GM18502 (cell line): ENCODE measurements around the gene PEX14.

Experiments used
- ATAC-seq: cut with Tn5 transposase; IDR thresholded peaks from one replicate; pipeline ENCODE4 v1.9.1; 2021; ENCODE audit warnings: mild to moderate bottlenecking; ENCODE audit not compliant: unreplicated experiment, poor library complexity

The PEX14 gene

GRCh38 chr1:10626791-10627410 lies 152.2 kb downstream of the PEX14 start:
- ATAC-seq: no peak

DNA sequence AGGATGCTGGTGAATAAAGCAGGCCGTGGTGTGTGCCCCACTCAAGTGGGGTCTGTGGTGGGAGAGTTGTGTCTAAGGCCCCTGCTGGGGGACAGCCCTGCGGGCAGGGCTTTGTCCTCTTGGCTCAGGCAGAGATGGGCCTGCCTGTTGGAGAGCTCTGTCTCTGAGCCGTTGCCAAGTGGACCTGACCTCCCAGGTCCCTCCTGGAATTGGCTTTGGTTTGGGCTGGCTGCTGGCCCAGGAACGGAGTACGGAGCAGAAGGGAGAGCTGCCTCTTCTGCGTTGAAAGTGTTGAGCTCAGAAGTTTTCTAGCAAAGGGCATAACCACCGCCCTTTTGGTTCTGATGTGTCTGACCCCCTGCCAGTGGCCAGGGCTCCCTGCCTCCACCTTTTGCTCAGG lies 153.9 kb downstream of the PEX14 start:
- no peak for ATAC-seq

- ATAC-seq: no peak
Observed at GRCh38 chr1:10629091-10629815, 154.5 kb downstream of the PEX14 start.

GRCh38 chr1:10629816-10630571 lies 155.2 kb downstream of the PEX14 start:
- no peak for ATAC-seq

- ATAC-seq: no peak
Observed at GRCh38 chr1:10630661-10631120, 155.9 kb downstream of the PEX14 start.

DNA sequence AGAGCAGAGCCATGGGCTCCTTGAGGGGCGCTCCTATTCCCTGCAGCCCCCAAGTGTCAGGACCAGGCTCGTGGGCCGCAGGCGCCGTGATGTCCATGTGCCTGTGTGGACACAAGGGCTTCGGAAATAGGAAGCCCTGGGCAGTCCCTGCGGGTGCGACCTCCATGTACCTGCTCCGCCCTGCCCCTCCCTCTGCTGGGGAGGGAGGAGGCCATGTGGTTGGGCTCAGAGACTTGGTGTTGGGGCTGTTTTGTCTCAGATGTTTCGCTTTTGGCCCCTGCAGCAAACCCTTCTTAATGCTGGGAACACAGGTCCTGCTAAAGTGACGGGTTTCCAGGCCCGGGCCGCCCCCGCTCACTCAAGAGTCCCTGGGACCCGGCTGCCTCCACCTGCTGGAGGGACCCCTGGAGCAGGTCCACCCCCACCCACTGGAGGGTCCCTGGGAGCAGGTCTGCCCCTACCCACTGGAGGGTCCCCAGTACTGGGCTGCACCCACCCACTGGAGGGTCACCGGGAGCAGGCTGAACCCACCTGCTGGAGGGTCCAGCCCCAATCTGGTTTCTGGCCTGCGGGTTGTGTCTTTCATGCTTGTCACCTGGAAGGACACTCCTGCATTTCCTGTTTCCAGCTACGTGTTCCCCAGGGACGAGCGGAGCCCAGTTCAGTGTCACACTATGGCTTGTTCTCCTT lies 156.5 kb downstream of the PEX14 start:
- ATAC-seq: no peak

- ATAC-seq: no peak
Observed at GRCh38 chr1:10631811-10632593, 157.3 kb downstream of the PEX14 start.

DNA sequence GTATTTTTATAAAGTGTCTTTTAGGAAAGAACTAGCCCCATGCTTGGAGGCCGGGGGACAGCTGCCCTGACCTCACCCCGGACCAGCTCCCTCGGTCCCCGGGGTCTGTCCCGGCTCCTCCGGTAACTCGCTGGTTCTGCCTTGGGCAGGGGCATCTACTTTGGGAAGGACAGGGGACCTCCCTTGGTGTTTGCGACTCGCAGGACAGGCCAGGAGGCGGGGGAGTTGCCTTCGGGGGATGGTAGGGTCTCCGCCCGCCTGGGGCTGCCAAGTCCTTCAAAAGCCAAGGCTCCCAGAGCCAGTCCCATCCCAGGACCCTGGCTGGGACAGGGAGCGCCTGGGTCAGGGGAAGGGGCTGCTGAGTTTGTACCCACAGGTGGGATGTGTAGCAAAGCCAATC lies 157.9 kb downstream of the PEX14 start:
- ATAC-seq: no peak

DNA sequence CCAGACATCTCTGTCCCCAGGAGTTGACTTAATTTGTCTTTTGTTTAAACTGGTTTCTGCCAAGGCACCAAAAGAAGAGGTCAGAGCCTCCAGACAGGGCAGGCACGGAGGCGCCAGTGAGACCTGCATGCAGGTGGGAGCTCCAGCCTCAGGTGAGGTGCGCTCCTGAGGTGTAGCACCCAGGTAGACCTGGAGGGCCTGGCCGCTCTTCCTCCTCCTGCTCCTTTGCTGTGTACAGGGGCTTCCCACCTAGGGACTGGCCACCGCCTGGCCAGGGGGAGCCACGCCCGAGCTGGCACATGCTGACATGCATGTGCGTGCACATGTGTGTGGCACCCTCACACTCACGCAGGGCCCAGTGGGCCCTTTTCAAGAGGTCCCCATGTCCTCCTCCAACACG lies 158.7 kb downstream of the PEX14 start:
- ATAC-seq: no peak

- ATAC-seq: no peak
Observed at GRCh38 chr1:10634075-10634427, 159.3 kb downstream of the PEX14 start.

- ATAC-seq: no peak
Observed at GRCh38 chr1:10634428-10635084, 159.8 kb downstream of the PEX14 start.

GRCh38 chr1:10635085-10635896 lies 160.5 kb downstream of the PEX14 start:
- ATAC-seq: no peak

DNA sequence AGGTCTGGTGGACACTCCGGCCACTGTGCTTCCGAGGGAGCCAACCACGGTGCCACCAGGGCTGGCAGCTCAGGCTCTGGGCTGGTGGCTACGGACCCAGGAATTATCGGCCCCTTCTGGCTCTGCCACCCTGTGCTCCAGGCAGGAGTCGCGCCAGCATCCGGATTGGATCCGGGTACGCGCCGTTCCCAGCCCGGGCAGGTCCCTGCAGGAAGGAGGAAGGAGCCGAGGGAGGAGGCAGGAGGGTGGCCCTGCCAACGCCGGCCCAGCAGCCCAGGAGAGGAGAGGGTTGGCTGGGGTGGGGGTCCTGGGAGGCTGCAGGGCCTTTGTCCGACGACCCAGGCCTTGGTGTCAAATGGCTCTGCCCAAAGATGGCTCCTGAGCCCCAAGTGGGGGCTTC lies 161.2 kb downstream of the PEX14 start:
- ATAC-seq: no peak

- no peak for ATAC-seq
Observed at GRCh38 chr1:10637400-10637799, 162.7 kb downstream of the PEX14 start.

GRCh38 chr1:10637834-10638558 lies 163.2 kb downstream of the PEX14 start:
- no peak for ATAC-seq

- ATAC-seq: no peak
Observed at GRCh38 chr1:10638559-10639005, 163.8 kb downstream of the PEX14 start.

DNA sequence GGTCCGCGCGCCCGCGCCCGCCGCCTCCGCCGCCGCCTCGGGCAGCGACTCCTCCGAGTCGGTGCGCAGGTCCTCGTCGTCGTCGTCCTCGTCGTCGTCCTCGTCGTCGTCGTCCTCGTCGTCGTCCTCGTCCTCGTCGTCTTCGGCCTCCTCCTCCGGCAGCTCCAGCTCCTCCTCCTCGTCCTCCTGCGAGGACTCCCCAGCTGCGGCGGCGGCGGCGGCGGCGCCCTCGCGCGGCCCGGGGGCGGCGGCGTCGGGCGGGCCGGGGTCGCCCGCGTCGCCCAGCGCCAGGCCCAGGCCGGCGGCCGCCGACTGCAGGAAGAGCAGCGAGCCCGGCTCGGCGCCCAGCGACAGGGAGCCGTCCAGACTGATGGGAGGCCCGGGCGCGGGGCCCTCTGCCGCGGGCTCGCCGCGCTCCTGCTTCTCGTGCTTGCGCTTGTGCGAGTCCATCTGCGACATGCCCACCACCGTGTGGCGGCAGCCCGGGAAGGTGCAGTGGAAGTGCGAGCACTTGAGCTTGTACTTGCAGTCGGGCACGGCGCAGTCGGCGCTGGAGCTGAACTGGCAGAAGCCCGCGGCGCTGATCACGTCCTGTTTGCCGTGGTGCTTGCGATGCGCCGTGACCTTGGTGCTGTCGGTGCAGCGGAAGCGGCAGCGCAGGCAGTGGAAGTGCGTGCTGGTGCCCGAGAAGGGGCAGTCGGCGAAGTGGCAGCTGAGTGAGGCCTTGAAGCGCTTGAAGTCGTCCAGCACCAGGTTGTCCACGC lies 164.4 kb downstream of the PEX14 start:
- ATAC-seq: no peak
